Eye (tissue), 1 donor: ENCODE data around the gene ATP1B4.

Experiments
- DNase-seq: peaks from one replicate; pipeline ENCODE4 v3.0.0-alpha.2; 2015

The ATP1B4 gene

DNA sequence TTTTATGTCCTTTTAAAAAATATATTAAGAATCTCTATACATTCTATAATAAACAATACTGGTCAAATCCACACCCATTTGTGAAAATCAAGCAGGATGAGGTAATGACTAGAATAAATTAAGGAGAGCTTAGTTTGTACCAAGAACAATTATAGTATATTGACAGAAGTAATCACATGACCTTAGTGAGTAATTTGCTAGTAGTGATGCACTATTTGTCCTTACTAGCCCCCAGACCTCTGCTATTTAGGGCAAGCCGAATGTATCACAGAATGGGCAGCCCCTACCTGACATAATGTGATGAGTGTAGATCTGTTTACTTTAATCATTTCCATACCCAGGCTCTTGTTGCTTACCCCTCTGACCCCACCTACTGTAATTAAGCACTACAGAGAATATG lies 15.8 kb downstream of the ATP1B4 start:
- no peak for DNase-seq

DNA sequence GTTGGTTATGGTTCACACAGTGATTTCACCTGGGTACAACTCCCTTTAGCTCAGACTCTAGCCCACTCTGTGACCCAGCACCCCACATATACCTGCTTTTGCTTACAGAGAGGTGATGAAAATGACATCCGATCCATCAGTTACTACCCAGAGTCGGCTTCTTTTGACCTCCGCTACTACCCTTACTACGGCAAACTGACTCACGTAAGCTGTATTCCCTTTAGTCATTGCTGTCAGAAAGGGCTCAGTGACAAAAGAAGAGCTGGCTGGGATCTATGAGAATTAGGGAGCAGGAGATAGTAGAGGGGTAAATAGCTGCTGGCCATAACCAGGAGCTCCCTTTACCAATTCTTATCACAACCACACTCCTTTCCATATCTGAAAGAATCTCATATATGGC lies 16.7 kb downstream of the ATP1B4 start:
- no peak for DNase-seq

DNA sequence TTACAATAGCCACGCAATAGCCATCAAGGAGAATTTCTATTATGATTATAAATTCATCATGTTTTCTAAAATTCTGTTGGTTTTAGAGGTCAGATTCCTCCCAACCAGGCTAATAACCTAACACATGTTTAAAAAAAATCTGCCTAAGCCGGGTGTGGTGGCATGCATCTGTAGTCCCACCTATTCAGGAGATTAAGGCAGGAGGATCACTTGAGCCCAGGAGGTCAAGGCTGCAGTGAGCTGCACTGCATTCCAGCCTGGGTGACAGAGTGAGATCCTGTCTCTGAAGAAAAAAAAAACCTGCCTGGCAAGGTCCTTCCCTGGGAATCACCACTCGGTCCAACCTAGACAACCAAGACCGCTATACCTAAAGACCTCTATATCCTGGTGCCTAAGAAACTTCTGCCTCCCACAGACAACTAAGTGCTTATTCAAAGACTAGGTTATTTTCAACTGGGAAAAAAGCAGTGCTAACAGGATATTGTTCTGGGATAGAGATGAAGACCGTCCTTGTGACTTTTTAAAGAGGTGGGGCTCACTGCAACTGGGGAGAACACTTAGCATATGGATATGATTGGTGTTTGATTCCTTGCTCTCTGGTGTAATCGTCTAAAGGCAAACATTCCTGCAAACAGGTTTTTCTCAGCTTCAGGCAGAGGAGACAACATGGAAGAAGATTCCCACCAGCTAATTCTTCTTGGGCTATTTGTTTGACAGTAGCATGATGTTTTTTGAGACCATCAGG lies 18.2 kb downstream of the ATP1B4 start:
- no peak for DNase-seq

DNA sequence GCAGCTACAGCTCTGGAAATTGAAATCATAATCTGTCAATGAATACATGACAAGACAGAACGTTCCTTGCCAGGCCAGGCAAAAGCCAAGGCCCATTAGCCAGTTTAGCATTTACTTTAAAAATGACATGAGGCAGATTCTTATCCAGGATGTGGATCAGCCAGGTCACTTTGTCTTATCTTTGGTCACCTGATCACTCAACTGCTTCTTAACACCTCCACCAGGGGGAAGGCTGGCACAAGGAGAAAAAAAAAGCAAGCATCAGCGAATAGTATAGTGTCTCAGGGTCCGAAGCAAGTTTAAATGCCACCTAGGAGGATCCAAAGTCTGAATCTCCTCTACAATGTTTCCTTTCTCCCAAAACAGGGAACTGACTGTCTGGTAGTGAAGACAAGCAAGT lies 18.8 kb downstream of the ATP1B4 start:
- DNase-seq, result no peak

DNA sequence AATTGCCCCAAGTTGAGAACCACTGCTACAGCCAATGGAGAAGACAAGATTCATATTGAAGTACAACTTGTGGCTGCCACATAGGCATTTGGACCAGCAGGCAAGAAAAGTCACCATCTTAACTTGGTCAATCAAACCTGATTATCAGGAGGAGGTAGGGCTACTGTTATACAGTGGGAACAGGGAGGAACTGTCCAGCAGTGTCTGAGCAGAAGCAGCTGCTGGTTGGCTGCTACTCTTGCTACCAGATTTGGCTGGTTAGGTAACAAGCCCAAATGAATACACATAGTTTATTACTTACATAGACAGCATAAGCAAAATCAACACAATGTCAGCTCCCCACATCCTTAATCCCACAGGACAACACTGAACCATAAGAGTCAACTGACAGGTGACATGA lies 39.4 kb downstream of the ATP1B4 start:
- no peak for DNase-seq

DNA sequence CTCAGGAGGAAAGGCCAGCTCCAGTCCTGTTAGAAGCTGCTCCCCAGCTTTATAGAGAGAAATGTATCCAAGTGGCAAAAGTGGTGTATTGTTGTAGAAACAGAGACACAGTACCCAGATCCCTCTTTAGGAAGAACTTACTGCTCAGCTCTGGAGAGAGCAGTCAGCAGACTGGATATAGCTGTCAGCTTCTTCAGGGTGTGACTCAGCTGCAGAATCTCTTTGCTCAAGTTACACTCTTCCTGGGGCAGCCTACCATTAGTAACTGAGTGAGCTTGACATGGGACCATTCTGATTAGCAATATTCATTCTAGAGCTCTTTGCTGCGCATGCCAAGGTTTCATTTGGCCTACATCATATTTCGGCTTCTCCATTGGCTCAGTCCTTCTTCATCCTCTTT lies 40.5 kb downstream of the ATP1B4 start:
- DNase-seq, result no peak

DNA sequence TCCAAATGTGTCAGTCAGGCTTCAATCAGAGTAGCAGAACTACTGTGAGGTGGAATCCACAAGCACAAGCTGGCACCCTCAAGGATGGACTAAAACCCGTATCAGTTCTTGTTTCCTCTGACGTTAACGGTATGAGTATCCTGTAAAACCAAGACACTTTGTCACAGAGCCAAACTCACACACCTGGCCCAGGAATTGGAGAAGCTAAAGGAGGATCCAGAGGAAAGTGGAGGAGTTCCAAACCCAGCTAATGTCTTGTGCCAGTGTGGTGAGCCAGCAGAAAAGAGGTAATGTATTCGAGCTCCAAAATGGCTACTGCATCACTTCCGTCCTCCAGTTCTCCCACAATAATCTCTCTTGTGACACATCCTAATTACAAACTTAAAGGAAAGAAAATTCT lies 44.7 kb downstream of the ATP1B4 start:
- no peak for DNase-seq

DNA sequence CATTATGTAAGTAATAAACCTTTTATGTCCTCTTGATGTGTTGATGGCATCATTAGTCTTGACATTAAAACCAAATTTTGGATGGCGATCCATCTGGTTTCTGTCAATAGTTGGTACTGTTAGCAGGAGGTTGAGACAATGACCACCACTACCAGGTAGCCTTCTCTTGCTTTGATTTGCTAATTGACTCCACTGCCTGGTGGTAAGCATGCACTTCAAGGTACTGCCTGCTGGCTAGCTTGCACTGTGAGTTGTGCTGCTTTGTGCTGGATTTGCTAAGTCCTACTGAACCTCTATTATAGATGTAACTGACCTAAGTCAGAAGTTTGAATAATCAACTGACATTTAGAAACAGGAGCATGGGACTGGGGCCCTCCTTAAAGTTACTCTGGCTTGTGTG lies 46.3 kb downstream of the ATP1B4 start:
- DNase-seq, result no peak

DNA sequence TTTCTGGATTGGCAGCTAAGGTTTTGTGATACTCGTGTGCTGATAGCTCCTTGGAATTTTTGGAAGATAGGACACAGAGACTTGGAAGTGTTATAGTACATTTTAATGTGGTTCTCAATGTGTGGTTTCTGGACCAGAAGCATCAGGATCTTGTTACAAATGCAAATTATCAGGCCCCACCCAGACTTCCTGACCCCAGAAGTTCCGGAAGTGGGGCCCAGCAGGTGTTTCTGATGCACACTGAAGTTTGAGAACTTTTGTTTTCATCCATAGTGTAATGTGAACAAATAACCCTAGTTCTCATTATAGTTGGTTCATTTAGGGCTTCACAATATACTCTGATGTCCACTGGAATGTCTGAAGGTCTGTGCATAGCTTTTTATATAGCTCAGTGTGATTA lies 57.6 kb downstream of the ATP1B4 start:
- DNase-seq, result no peak

DNA sequence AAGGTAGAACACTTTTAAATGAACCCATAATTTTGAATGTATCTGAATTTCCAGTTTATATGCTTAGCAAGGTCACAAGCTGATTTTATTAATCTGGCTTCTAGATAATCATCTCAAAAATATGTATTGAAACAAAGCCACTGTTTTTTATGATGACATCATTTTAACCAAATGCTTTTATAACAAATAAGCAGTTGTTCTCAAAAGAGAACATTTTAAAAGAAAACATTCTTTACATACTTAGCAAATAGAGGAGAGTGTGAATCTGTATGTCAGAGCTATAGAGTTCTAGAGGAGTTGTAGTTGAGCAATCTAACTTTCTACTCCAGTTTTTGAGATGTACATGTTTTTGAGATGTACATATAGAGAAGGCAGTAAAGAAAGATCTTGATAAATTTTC lies 64.7 kb downstream of the ATP1B4 start:
- no peak for DNase-seq

DNA sequence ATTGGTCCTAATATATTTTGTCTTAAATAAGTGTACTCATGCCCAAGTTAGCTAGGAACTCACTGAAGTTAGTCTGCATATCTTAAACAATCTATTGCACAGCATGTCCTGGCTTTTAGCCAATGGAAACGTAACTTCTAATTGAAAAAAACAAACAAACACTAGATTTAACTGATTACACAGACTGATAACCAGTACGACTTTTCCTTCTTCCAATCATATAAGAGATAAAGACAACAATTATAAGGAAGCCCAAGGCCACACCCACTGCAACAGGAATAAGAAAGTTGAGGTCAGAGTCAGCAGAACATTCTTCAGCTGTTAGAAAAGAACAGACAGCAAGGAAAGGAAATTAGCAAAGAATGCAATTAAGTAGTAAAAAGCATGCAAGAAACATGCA lies 66.4 kb downstream of the ATP1B4 start:
- no peak for DNase-seq

DNA sequence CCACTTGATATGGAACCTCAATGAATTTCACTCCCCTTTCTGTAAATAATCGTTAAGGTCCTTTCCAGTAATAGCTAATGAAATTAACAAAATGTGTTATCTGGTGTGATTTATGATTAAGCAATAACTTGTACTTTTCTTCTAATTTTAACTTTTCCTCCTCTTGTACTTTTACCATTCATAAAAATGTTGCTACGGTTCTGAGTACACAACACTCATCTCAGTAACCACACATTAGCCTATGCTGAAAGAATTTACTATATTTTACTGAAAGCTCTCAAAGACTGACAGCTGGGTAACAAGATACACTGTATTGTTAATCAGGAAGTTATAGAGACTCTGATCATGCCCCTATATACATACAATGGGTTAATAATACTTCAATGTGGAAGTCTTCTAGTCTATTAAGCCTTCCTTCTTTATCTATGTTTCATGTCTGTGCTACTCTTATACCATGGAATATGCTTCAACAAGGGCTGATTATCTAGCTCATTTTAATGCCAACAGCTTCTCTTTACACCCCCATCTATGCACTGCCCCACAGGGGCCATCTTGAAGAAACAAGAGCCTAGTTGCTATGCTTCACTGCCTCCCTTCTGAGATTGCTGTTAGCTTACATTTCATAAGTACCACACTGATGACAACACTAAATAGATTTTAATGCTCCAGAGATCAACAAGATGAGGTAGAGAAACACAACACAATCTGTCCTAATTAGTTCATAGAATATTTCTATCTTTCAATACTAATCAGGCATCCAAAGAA lies 68.1 kb downstream of the ATP1B4 start:
- no peak for DNase-seq
